Medulla oblongata (tissue), 1 donor: ENCODE results near the gene CPZ.
A peak's percentile ranks its signal among the peaks of the same experiment; 100 is the strongest.

ENCODE experiments used
- DNase-seq: peaks from one replicate; pipeline ENCODE4 v3.0.0-alpha.2; 2015; ENCODE audit errors: extremely low spot score

Gene CPZ

GRCh38 chr4:8581094-8581861, 11.3 kb upstream of the CPZ start:
- DNase-seq, result no peak

GRCh38 chr4:8582016-8582415, 10.5 kb upstream of the CPZ start:
- DNase-seq, result no peak

DNA sequence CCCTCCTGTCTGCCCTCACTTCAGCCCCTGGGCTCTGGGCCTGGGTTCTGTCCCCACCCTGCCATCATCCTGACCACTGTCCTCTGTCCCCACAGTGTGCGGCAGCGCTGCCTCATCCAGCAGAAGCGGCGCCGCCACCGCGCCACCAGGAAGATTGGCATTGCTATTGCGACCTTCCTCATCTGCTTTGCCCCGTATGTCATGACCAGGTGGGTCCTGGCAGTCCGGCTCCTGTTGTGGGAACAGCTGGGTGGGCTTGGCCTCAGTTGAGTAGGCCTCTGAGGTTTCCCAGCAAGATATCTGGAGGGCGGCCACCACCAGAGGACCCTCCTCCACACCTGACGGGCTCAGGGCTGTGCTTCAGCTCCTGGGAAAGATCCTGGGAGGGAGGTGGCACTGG, 10.1 kb upstream of the CPZ start:
- DNase-seq, result no peak

GRCh38 chr4:8582941-8583654, 9.5 kb upstream of the CPZ start:
- no peak for DNase-seq

GRCh38 chr4:8583655-8584025, 8.9 kb upstream of the CPZ start:
- DNase-seq, result no peak

- DNase-seq, result no peak
Observed at GRCh38 chr4:8585186-8585585, 7.4 kb upstream of the CPZ start.

- DNase-seq, result no peak
Observed at GRCh38 chr4:8585721-8586212, 6.8 kb upstream of the CPZ start.

DNA sequence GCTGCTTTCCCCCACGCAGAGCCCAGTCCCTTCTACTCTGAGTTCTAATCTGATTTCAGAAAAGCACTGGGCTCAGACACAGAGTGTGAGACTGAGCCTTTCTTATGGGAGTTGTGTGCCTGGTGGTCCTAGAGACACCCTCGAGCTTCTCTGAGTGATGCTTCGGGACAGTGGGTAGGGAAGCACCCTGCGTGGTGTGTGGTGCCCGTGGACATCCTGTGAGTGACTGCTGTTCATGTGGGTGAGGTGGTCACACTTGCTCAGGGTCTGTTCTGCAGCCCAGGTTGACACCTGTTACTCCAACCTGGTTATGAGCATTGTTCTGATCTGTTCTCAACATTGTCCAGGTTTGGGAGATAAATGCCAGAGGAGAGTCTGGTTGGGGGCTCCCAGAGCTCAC, 6.3 kb upstream of the CPZ start:
- DNase-seq, result no peak

- no peak for DNase-seq
Observed at GRCh38 chr4:8586671-8587468, 5.7 kb upstream of the CPZ start.

- DNase-seq, result no peak
Observed at GRCh38 chr4:8587469-8588195, 4.9 kb upstream of the CPZ start.

DNA sequence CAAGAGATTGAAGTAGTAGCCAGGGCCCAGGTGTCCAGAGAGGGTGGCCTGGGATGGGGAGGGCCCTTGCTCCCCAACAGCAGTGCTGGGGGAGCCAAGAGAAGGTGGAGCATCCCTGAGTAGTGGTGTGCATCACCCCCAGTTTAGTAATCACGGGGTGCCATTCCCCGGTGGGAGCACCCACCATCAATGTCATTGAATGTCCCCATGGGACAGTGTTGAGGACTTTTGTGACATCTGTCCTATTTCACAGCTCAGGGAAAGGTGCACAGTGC, 4.4 kb upstream of the CPZ start:
- DNase-seq, result no peak

GRCh38 chr4:8589336-8589735, 3.2 kb upstream of the CPZ start:
- DNase-seq, result no peak

- DNase-seq, result no peak
Observed at GRCh38 chr4:8589823-8590545, 2.6 kb upstream of the CPZ start.

DNA sequence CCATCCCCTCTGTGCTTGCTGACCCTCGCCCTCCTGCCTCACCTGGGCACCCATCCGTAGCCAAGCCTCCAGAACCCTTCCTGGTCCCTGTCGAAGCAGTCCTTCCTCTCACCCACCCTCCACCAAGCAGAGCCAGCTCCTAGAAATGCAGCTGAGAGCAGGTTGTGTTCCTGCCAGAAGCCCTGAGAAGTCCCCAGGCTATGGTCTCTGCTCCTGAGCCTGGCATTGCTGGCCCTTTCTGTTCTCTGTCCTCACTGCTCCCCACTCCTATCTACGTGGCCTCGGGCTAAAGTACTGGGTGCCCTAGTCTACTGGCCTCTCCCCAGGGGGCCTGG, 2.1 kb upstream of the CPZ start:
- no peak for DNase-seq

- no peak for DNase-seq
Observed at GRCh38 chr4:8591114-8591513, 1.5 kb upstream of the CPZ start.

GRCh38 chr4:8591626-8592365, 769 bp upstream of the CPZ start:
- no peak for DNase-seq

DNA sequence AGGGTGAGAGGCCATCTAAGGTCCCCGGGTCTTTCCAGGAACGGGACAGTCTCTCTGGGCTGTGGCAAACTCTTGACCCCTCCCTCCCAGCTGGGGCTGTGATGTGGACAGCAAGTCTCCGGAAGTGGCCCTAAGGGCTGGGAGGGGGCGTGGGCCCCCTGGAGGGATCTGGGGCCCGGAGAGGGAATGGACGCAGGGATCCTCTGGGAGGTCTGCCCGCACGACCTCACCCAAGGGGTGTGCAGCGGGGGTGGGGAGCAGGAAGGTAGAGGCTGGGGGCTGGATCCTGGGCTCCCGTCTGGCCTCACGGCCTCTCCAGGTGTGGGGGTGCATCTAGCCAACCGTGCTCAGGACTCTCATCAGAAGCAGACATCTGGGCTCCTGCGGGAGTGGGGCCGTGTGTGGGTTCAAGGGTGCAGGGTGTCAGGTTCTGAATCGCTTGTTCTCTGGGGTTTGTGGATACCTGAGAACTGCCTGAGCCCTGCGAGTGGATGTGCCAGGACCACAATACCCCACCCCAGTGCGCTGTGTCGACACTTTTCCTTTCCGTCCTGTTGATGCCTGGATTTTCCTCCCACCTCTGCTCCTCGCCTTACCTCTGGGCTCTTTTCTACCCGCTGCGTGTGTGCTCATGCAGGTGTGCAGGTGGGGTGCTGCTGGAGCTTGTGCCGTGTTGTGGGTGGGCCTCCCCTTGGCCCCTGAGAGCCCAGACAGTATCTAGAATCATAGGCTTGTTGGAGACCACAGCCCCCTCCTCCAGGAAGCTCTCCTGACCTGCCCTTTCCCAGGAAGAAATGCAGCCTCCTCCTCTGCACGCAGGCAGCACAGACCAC, 915 bp downstream of the CPZ start:
- DNase-seq, result no peak

GRCh38 chr4:8594097-8595038, 1.8 kb downstream of the CPZ start:
- DNase-seq, result peak; percentile 80
